HepG2 (cell line): ENCODE data around the gene GSG1. TPM values are rescaled to one million over a fixed set of nuclear protein-coding genes. Genes with fewer than 3 reads are reported as not detected.

Experiments used
- GTF3A ChIP-seq: sonication (generic); formaldehyde crosslinking; conservative IDR thresholded peaks from 2 replicates; pipeline ENCODE4 v1.4.0; 2020; ENCODE audit warnings: mild to moderate bottlenecking, missing genetic modification reagents
- HNF1A ChIP-seq, 2 experiments: sonication (generic) in 1 of 2; formaldehyde crosslinking in 1 of 2; IDR thresholded peaks; 2 replicates each; pipeline versions ENCODE4 v1.4.0 to v1.6.1; 2016 to 2020; ENCODE audit warnings: borderline replicate concordance in 1 of 2, low read depth in 1 of 2, mild to moderate bottlenecking in 1 of 2, missing genetic modification reagents in 1 of 2
- KDM4B ChIP-seq: sonication (generic); formaldehyde crosslinking; IDR thresholded peaks from 2 replicates; pipeline ENCODE4 v1.4.0; 2020; ENCODE audit warnings: missing genetic modification reagents
- NR3C1 ChIP-seq: sonication (generic); formaldehyde crosslinking; IDR thresholded peaks from 2 replicates; pipeline ENCODE4 v1.4.0; 2020; ENCODE audit warnings: missing genetic modification reagents
- PLRG1 ChIP-seq: fragments of 450-650 bp; conservative IDR thresholded peaks from 2 replicates; pipeline ENCODE4 v1.6.1; 2016
- PRDM4 ChIP-seq: sonication (generic); formaldehyde crosslinking; IDR thresholded peaks from 2 replicates; pipeline ENCODE4 v1.9.0; 2021; ENCODE audit warnings: missing genetic modification reagents, borderline replicate concordance
- RCOR2 ChIP-seq: IDR thresholded peaks from 2 replicates; pipeline ENCODE4 v1.6.1; 2016; ENCODE audit warnings: missing biosample characterization, missing genetic modification reagents
- RERE ChIP-seq: IDR thresholded peaks from 2 replicates; pipeline ENCODE4 v1.6.1; 2016; ENCODE audit warnings: low read depth, missing genetic modification reagents, missing compliant biosample characterization
- ZNF576 ChIP-seq: sonication (generic); formaldehyde crosslinking; IDR thresholded peaks from 2 replicates; pipeline ENCODE4 v1.4.0; 2020; ENCODE audit warnings: mild to moderate bottlenecking, missing genetic modification reagents
- ZNF614 ChIP-seq: IDR thresholded peaks from 2 replicates; pipeline ENCODE4 v1.6.1; 2018; ENCODE audit warnings: missing biosample characterization, missing genetic modification reagents, inconsistent platforms, borderline replicate concordance
- ZNF674 ChIP-seq: sonication (generic); formaldehyde crosslinking; IDR thresholded peaks from 2 replicates; pipeline ENCODE4 v1.5.0; 2020; ENCODE audit warnings: low read depth, mild to moderate bottlenecking, missing genetic modification reagents
- ZNF749 ChIP-seq: sonication (generic); formaldehyde crosslinking; IDR thresholded peaks from 2 replicates; pipeline ENCODE4 v1.8.0; 2022; ENCODE audit warnings: mild to moderate bottlenecking, missing genetic modification reagents, moderate library complexity, borderline replicate concordance
- ZUFSP ChIP-seq: sonication (generic); formaldehyde crosslinking; IDR thresholded peaks from 2 replicates; pipeline ENCODE4 v1.9.0; 2021; ENCODE audit warnings: missing genetic modification reagents, mild to moderate bottlenecking, borderline replicate concordance
- polyA plus RNA-seq, 8 experiments: library from polyadenylated mRNA; depleted of rRNA in 3 of 8; stranded (reverse) in 7 of 8; unstranded in 1 of 8; fragments of >200 nt; fragmentation: Illumina TruSeq in 4 of 8; extraction: Trizol in 4 of 8; gene quantifications; 2 replicates each; pipeline versions ENCODE4 v1.2.1 to v1.2.3, GENCODE V29; 2011 to 2016; ENCODE audit warnings: low read depth in 4 of 8, missing spikeins in 1 of 8, mixed read lengths in 1 of 8; ENCODE audit not compliant: insufficient read depth in 1 of 8
- total RNA-seq, 5 experiments: library from RNA; depleted of rRNA; stranded (reverse); fragments of >200 nt; fragmentation: Illumina TruSeq; extraction: Trizol; gene quantifications; 2 replicates each; pipeline ENCODE4 v1.2.3, GENCODE V29; 2016; ENCODE audit warnings: low read depth in 1 of 5

Gene GSG1
- total and polyA plus RNA-seq, 2 of the 13 experiments (the other 11 are each of a cell fraction or from before 2014, with no cell fraction given) = not detected

GRCh38 chr12:13044002-13044905 lies 59.2 kb downstream of the GSG1 start, which contains the start of gene FAM234B (continued):
- TF ChIP-seq RERE (CRISPR knock-in tag) = no peak
- no peak for TF ChIP-seq ZNF749 (CRISPR knock-in tag)
- TF ChIP-seq NR3C1 = no peak
- no peak for TF ChIP-seq ZNF674
- TF ChIP-seq ZNF614 (CRISPR knock-in tag) = peak; percentile 11; the same call in 1 of the 2 replicates
- TF ChIP-seq ZUFSP (CRISPR knock-in tag) = no peak
- TF ChIP-seq GTF3A (CRISPR knock-in tag) = no peak
- TF ChIP-seq RCOR2 (CRISPR knock-in tag) = no peak
- TF ChIP-seq HNF1A (IDR thresholded peaks at IDR 0.05; ENCODE audit: low read depth) = no peak
- no peak; the same call in 1 of the 2 replicates for TF ChIP-seq HNF1A (CRISPR knock-in tag; IDR thresholded peaks at IDR 0.05; ENCODE audit: borderline replicate concordance)
- no peak for TF ChIP-seq PLRG1
- TF ChIP-seq PRDM4 (CRISPR knock-in tag) = no peak
- no peak for TF ChIP-seq ZNF576
- no peak for TF ChIP-seq KDM4B (CRISPR knock-in tag)
